GM18873 (cell line): Measurements from ENCODE around the gene DPP10.
"Not testable (repeated sequence)": the region's sequence is repeated elsewhere in the genome, so short reads cannot be mapped to it uniquely, and the experiment has no call there.

Experiments
- ATAC-seq: cut with Tn5 transposase; IDR thresholded peaks from one replicate; pipeline ENCODE4 v1.9.1; 2021; ENCODE audit warnings: mild to moderate bottlenecking, moderate library complexity, moderate number of reproducible peaks; ENCODE audit not compliant: unreplicated experiment, low FRiP score

DPP10 gene

DNA sequence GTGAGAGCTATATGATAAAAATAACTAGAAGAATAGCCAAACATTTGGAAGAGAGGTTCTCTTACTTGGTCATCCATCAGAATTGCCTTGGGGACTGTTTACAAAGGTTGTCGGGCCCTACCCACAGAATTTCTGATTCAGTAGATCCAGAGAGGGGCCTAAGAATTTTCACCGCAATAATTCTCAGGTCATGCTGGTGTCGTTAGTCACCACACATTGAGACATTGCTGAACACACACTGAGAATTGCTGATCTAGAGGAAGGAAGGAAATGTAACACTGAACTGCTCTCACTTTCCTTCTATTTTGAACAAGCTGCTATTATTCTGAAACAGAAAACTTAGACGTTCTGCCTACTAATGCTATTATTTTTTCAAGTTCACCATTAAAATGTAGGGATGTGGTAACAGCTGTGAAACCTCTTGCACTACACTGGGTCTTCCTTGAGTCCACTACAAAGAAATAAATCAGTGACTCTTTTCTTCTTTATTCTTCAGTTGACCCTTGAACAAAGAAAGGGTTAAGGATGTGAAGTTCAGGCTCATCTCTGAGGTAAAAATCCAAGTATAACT lies 491.3 kb downstream of the DPP10 start:
- ATAC-seq: no peak

DNA sequence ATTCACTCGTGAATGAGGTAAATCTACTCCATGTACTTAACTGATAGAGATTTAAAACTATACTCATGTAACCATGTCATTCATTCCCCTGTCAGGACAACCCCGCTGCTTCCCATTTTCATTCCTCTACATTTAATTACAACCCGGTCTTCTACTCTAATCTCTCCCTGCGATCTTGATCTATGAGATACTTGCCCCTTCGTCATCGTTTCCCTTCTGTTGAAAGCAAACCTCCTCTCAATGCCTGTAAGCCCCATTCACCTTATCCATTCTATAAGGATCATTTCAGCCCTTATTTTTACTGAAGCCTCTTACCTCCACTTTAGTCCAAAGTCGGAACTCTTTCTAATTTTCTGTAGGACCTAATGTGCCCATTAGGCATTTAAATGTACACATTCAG lies 492.6 kb downstream of the DPP10 start:
- ATAC-seq: no peak

DNA sequence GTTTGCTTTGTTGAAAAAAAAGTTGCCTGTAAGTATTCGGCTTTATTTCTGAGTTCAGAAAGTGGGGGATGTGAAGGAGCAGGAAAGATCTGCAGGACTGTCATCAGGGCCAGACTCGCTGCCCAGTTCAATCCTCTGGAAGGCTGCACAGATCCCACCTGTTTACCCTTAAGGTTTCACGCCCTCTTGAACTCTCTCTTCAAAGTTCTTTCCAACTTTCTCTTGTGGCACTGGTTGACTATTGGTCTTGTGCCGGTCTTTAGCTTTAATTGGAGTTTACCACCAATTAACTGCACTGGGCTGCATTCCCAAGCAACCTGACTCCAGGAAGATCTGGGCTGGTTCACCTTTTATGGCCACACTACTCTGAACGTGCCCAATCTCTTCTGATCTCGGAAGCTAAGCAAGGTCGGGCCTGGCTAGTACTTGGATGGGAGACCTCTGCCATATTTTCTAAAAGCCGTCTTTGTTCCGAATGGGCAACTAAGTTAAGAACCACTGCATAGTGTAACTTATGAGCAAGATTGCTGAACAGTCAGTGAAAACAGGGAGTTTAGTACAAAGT lies 495.0 kb downstream of the DPP10 start:
- ATAC-seq: no peak

DNA sequence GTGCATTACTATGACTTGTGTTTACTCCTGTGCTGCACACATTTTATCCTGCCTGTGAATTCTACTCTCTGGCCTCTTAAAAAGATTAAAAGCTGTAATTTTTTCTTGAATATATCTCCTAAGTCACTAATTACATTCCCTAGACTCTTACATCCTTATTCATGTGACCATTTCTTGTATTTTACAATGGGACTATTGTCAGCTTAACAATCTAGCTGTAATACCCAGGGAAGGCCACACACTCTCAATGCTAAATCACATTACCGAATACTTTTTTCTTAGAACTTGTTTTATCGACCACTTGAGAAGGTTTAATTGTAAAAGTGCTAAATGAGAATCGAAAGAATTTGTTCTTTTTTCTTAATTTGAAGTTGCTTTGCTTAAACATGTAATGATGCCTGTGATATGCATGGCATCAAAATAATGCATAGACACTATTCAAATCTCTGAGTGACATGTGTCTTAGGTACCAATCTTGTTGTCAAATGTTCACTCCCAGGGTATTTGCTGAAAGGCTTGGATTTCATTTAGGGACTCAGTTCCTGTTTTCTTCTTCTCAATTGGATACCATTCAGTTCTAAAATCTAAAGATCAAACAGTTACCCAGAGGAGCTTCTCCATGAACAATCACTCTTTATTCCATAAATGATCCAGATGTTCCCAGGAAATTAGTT lies 498.5 kb downstream of the DPP10 start:
- no peak for ATAC-seq

DNA sequence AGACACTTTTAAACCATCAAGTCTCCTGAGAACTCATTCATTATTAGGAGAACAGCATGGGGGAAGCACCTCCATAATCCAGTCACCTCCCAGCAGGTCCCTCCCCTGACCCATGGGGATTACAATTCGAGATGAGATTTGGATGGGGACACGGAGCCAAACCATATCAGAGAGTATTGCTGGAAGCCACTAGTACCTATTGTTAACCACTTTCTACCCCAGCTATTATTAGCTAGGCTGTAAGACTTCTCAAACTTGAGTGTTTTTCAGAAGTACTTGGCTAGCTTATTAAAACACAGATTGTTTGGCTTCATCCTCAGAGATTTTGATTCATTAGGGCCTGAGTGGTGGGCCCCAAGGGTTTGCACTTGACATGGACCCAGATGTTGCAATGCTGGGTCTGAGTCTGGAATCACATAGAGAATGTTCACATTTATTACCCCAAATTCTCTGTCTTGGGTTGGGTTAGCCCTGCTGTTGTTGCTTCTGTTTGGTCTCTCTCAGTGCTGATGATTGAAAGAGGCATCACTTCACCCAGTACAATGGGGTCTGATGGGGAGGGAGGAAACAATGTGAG lies 506.9 kb downstream of the DPP10 start:
- ATAC-seq: no peak

DNA sequence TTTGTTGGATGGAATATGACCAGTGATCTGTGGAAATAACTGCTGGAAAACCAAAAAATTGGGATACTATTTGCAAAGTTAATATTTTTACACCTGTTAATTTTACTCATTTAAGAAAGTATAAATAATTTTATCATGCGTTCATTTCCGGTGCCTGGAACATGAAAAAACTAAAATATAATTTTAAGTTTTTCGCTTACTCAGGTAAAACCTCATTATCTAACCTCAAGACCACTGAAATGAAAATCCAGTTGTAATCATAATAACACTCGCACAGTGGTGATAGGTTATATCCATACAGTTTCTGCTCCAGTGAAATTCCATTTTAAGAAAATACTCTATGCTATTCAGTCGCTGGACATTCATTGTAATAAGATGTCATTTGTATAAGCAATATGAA lies 517.9 kb downstream of the DPP10 start:
- no peak for ATAC-seq

DNA sequence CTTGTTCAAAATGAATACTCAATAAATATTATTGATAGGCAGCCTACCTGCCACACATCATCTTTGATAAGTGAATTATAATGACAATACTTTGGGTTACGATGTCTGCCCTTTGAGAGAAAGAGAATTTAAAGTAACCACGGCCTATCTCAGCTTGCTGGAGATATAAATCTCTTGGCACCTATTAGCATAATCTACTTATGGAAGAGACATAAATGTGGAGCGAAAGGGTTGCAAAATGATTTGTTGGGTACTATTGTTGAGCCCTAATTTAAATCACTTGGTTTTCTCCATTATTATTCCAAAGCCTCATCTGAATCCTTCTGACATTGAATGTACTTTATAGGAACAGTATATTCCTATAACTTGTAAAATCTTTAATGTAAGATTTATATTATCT lies 520.1 kb downstream of the DPP10 start:
- no peak for ATAC-seq

DNA sequence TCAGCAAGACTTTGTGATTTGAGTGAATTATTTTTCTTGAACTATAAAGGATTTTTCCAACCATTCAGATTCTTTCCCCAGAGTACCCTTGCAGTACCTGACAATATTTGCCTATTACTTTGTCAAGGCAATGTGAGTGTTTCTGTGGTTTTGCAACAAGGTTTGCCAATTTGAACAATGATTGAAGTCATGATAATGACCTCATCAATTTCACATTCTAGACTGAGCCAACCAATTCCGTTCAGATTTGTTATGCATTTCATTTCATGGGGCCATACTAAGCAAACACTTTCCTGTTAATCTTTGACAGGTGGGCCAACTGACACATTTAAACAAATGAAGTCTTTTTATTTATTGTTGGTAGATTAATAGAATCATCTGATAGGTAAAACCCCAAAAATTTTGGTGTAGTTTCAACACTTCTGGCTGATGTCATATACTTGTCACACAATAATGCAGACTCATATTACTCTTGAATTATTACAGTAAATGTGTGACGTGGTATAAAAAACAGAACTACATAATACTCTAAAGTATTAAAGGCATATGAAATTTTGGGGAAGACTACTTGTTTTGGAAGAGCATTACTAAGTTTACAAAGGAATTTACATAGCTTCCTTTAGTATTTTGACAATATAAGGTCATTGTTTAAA lies 526.4 kb downstream of the DPP10 start:
- no peak for ATAC-seq

DNA sequence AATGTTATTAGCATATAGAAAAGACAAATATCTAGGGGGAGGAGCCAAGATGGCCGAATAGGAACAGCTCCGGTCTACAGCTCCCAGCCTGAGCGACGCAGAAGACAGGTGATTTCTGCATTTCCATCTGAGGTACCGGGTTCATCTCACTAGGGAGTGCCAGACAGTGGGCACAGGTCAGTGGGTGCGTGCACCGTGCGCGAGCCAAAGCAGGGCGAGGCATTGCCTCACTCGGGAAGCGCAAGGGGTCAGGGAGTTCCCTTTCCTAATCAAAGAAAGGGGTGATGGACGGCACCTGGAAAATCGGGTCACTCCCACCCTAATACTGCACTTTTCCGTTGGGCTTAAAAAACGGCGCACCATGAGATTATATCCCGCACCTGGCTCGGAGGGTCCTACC lies 561.9 kb downstream of the DPP10 start:
- not testable (repeated sequence) for ATAC-seq

DNA sequence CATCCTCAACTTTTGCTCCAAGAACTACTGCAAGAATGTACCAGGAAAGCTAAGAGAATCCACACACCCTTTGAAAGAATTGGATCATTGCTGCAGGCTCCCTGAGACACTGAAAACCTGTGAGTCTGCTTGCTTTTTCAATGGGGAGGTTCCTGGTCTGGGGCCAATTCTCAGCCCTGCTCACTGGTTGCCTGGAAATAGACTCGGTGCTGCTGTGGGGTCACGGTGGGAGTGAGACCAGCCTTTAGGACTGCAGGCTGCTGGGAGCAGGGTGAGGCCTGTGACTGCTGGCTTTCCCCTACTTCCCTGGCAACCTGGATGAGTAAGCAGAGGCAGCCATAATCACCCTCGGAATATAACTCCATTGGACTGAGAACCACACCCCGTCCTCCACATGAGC lies 569.3 kb downstream of the DPP10 start:
- ATAC-seq: no peak

DNA sequence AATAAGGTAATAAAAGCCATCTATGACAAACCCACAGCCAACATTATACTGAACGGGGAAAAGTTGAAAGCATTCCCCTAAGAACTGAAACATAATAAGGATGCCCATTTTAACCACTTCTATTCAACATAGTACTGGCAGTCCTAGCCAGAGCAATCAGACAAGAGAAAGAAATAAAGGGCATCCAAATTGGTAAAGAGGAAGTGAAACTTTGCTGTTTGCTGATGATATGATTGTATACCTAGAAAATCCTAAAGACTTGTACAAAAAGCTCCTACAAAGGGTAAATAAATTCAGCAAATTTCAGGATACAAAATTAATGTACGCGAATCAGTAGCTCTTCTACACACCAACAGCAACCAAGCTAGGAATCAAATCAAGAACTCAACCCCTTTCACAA lies 579.6 kb downstream of the DPP10 start:
- not testable (repeated sequence) for ATAC-seq

DNA sequence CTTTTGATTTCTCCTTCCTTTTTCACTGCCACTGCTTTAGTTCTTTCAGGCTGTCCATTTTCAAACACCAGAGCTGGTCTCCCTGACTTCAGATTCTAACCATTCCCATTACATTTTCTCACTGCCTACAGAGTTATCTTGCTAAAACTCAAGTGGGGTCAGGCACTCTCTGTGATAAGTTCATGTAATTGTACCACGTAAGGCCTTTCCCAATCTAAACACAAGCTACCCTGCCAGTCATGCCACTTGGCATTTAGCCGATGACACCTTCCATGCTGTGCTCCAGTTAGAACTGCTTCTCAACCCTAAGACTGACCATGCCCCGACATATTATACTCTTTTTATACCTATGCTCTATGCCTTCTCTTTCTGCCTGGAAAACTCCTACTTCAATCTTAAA lies 592.4 kb downstream of the DPP10 start:
- ATAC-seq: no peak

DNA sequence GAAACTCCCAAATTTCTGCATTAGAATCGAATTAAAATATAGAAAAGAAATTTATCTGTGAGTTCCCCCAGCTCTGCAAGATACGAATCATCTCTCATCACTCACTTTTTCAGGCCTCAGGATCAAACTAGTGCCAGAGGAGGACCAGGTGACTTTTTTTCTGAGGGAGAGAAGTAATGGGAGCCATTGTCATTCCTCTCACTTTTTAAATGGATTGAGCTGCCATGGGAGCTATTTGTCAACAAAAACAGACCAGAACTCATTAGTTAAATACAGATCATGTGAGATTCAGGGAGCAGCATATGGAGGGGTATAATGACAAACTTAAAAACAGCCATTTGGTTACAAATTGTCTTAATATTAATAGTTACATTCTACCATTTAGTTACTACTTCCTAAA lies 594.4 kb downstream of the DPP10 start:
- no peak for ATAC-seq

DNA sequence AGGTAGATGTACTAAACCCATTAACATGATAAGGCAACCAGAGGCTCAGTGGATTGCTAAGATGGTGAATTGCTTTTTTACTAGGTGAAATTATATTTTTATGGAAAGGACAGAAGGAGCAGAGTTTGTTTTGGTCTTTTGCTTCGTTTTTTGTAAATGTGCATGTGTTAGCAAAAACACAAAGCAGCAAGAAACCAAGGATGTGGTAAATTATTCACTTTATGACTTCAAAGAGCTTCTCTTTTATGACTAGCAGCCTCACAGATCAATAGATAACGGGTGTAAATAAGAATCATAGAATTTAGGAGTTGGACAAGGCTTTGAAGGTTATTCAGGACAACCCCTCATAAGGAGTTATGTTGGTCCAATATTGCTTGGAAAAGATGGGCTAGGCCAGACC lies 615.0 kb downstream of the DPP10 start:
- no peak for ATAC-seq

DNA sequence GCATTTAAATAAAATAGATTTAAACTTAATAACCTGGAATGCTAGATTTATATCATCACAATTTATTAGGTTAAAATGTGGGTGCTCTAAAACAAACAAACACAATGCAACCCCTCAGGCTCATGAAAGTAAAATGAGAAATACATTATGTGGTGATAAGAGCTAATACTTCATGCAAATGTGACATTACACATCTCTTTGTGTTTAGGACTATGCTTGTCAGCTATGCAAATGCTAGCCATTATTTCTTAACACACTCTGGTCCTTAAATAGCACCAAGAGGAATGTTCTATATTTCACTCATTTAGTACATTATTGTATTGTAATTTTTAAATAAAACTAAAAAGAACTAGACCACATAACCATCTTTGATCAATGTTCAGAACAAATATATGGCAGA lies 627.6 kb downstream of the DPP10 start:
- ATAC-seq: no peak

DNA sequence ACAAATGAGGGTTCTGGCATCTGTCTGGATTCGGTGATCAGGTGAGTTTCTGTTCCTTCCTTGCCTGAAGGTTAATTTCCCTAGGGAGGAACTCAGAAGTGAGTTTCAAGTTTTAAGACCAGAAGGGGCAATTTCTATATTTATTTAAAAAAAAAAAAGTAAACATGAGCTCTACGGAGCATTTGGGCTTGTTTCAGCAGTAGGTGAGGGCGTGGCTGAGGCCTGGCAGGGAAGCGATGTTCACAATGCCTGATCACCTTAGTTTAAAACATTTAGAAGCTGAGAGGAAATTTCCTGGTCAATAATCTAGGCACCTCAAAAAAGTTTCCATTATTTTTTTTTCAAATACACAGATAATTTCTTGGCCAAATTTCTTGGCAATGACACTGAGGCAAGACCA lies 629.1 kb downstream of the DPP10 start:
- ATAC-seq: no peak

DNA sequence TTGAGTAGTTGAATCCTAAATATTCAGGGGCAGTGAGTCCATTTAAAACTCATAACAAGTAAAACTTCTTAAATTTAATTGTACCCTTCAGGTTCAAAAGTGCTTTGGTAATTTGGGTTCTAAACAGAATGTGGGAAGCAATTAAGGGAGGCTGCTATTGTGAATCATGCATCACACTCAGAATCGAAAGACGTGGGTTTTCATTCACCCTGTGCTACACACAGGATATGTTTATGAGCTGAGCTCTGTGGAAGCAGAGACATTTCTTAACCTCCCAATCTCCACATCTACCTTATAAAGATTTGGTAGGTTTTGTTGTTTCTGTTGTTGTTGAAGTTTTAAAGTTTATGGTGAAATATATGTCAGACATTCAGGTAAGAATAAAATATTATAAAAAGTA lies 633.4 kb downstream of the DPP10 start:
- ATAC-seq: no peak

DNA sequence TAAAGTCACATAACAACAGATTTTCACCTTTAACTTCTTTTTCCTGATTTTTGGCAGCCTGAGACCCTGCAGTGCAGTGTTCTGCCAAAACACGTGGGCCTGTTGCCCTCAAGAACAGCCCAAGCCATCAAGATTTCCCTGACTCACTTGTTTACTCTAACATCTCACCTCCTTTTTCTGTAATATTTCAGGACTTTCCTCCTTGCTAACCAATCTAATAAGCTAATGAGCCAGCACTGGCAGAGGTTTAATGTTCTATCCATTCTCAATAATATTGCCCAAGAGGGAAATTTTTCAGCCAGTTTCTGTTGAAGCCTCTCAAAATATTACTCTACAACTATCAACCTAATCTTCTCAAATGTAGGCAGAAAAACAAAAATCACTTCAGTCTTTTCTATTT lies 635.2 kb downstream of the DPP10 start:
- no peak for ATAC-seq

DNA sequence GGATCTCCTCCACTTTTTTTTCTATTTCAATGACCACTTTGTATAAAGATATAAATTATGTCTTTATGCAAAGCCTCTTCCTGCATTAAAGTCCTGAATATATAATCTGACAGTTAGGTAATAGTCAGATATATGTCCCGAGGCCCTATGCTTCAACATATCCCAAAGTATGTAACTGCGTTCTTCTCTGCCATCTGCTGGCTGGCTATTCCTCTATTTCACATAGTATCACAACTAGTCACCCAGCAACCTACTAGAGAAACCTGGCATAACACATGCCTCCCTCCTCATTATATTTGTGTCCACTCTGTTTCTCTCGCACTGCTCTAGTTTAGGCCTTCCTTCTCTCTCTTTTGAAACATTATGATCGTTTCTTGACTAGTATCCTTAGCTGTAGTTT lies 640.8 kb downstream of the DPP10 start:
- no peak for ATAC-seq

DNA sequence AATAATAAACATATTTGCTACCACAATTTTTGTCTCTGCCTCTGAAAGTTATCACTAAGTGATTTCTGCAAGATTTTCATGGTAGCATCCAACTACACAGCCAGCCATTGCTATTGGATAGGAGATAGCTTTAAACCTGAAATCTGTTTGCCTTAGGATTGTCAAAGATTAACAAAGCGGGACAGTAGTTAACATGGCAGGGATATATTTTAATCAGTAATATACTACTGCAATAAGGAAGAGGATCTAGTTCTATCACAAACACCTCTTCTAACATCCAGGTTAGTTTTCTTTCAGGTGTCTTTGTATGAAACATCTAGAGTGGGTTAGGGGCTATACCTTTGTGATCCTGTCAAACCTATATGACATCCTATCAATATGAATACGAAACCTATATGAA lies 641.3 kb downstream of the DPP10 start:
- ATAC-seq: no peak

DNA sequence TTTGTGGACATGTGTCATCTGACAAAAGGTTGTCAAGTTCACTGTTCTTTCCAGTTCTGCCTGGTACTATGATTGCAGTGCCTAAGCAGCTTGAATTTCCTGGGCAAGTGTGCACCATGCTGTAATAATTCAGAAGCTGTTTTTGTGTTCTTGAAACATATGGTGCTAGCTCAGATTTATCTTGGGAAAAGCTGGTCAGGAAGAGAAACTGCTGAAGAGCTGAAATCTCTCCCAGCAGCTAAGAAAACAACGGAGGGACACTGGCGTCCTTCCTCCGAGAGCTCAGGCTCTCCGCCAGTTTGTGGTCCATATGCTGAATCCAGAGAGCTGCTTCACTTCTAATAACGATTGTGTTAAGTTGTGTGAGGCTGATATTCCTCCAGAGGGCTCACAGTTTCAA lies 642.0 kb downstream of the DPP10 start:
- no peak for ATAC-seq
